Small intestine (tissue), 7 donors: ENCODE results near the gene JAKMIP1. TPM values are rescaled to one million over a fixed set of nuclear protein-coding genes. Genes with fewer than 3 reads are reported as not detected.
A peak's percentile ranks its signal among the peaks of the same experiment; 100 is the strongest.

Experiments used
- DNase-seq, 2 donors: peaks; one replicate each; pipeline versions ENCODE4 v3.0.0 to v3.0.0-alpha.2; 2013
- FAIRE-seq: peaks from 2 replicates; lab custom pipeline; 2012; peaks lifted over from hg19 to GRCh38; lab: Jason Lieb, UNC
- H3K27ac ChIP-seq, 3 donors: one replicate each; pipeline ENCODE4 v1.5.1; 2013; ENCODE audit warnings: low read length in 2 of 3, mild to moderate bottlenecking in 2 of 3, control low read depth in 1 of 3, inconsistent platforms in 1 of 3, low read depth in 1 of 3, moderate library complexity in 1 of 3
- H3K27me3 ChIP-seq, 3 donors: one replicate each; pipeline ENCODE4 v1.6.1; 2013; ENCODE audit warnings: low read length in 3 of 3, inconsistent platforms in 1 of 3; ENCODE audit not compliant: control insufficient read depth in 3 of 3, insufficient read depth in 3 of 3
- H3K36me3 ChIP-seq, 3 donors: one replicate each; pipeline ENCODE4 v1.6.1; 2013; ENCODE audit warnings: low read length in 3 of 3, inconsistent platforms in 1 of 3, low read depth in 1 of 3, mild to moderate bottlenecking in 1 of 3, moderate library complexity in 1 of 3; ENCODE audit not compliant: control insufficient read depth in 3 of 3, insufficient read depth in 2 of 3
- H3K4me1 ChIP-seq, 3 donors: one replicate each; pipeline ENCODE4 v1.6.1; 2013; ENCODE audit warnings: low read length in 2 of 3, inconsistent platforms in 1 of 3, low read depth in 1 of 3, mild to moderate bottlenecking in 1 of 3, moderate library complexity in 1 of 3; ENCODE audit not compliant: control insufficient read depth in 3 of 3, insufficient read depth in 2 of 3
- H3K4me3 ChIP-seq, 3 donors: one replicate each; pipeline ENCODE4 v1.5.1; 2013; ENCODE audit warnings: low read length in 3 of 3, control low read depth in 1 of 3, inconsistent platforms in 1 of 3, low read depth in 1 of 3, mild to moderate bottlenecking in 1 of 3, moderate library complexity in 1 of 3
- H3K9me3 ChIP-seq, 2 donors: one replicate each; pipeline ENCODE4 v1.6.1; 2013; ENCODE audit warnings: low read depth in 1 of 2, low read length in 1 of 2; ENCODE audit not compliant: control insufficient read depth in 2 of 2, insufficient read depth in 1 of 2
- WGBS, 3 donors: extraction: QIAGEN DNeasy Blood & Tissue Kit; methylation state at CpG; one replicate each; pipeline ENCODE4 v1.1.7; 2013; 5-methylcytosine and 5-hydroxymethylcytosine counted together
- polyA plus RNA-seq, 4 donors: library from polyadenylated mRNA; stranded (reverse) in 3 of 4; unstranded in 1 of 4; fragments of 200-250 nt in 3 of 4; fragments of 120-200 nt in 1 of 4; gene quantifications; one replicate each; pipeline versions ENCODE4 v1.2.1 to v1.2.3, GENCODE V29; 2013
- donor health status: healthy with polysubstance abuse.
- donor health status: control.
- donor health status: control.
- donor health status: Bipolar disorder and iron deficiency.
- donor health status: healthy.

JAKMIP1 gene
- polyA plus RNA-seq, 4 donors = 0.25 to 1.8 (median 1.0) TPM

- DNase-seq (no peak), FAIRE-seq (no peak)
- H3K4me1 ChIP-seq = no peaks in the 10 kb centered on the region
- no peaks in the 10 kb centered on the region for H3K36me3 ChIP-seq
- H3K27me3 ChIP-seq = peaks cover 0 to 2% (median 0%) of the 10 kb centered on the region in 3 donors
- no peaks in the 10 kb centered on the region for H3K9me3 ChIP-seq
- no peak overlapping the region for H3K27ac ChIP-seq
- H3K4me3 ChIP-seq = no peak overlapping the region
- WGBS, 3 donors = 82 to 89% (median 87%) methylated on average over 15 to 16 of the region's 16 CpGs
Measured at GRCh38 chr4:6085028-6085690, 115.2 kb downstream of the JAKMIP1 start.

GRCh38 chr4:6079965-6080364 lies 120.4 kb downstream of the JAKMIP1 start:
- Histone ChIP-seq H3K4me1 (no peaks in the 10 kb centered on the region), H3K4me3 (no peak overlapping the region), H3K27me3 (peaks cover 0 to 2% (median 0%) of the 10 kb centered on the region in 3 donors), H3K36me3 (no peaks in the 10 kb centered on the region), H3K27ac (no peak overlapping the region), H3K9me3 (no peaks in the 10 kb centered on the region)
- DNase-seq (no peak), FAIRE-seq (no peak)
- 76 to 82% (median 81%) methylated on average over 12 of the region's 12 CpGs for WGBS, 3 donors

- no peaks in the 10 kb centered on the region for H3K36me3 ChIP-seq
- DNase-seq = no peak
- 72 to 78% (median 76%) methylated on average over 7 of the region's 7 CpGs for WGBS, 3 donors
- H3K4me3 ChIP-seq = no peak overlapping the region
- no peaks in the 10 kb centered on the region for H3K9me3 ChIP-seq
- no peaks in the 10 kb centered on the region for H3K4me1 ChIP-seq
- no peak for FAIRE-seq
- no peak overlapping the region for H3K27ac ChIP-seq
- H3K27me3 ChIP-seq = peaks cover 0 to 2% (median 0%) of the 10 kb centered on the region in 3 donors
Measured at GRCh38 chr4:6078560-6078959, 121.8 kb downstream of the JAKMIP1 start.

- H3K36me3 ChIP-seq = no peaks in the 10 kb centered on the region
- DNase-seq (no peak), FAIRE-seq (no peak)
- no peaks in the 10 kb centered on the region for H3K9me3 ChIP-seq
- peaks cover 0 to 7% (median 0%) of the 10 kb centered on the region in 3 donors for H3K4me1 ChIP-seq
- no peak overlapping the region for H3K4me3 ChIP-seq
- H3K27me3 ChIP-seq = peaks cover 0 to 2% (median 0%) of the 10 kb centered on the region in 3 donors
- 30 to 61% (median 47%) methylated on average over 1 of the region's 1 CpG for WGBS, 3 donors
- no peak overlapping the region for H3K27ac ChIP-seq
Measured at GRCh38 chr4:6076391-6076790, 124.0 kb downstream of the JAKMIP1 start.

- no peaks in the 10 kb centered on the region for H3K36me3 ChIP-seq
- no peaks in the 10 kb centered on the region for H3K27me3 ChIP-seq
- 87 to 93% (median 91%) methylated on average over 6 of the region's 6 CpGs for WGBS, 3 donors
- H3K27ac ChIP-seq = no peak overlapping the region
- H3K9me3 ChIP-seq = no peaks in the 10 kb centered on the region
- no peak for FAIRE-seq
- H3K4me3 ChIP-seq = no peak overlapping the region
- H3K4me1 ChIP-seq = peaks cover 0 to 9% (median 0%) of the 10 kb centered on the region in 3 donors
- DNase-seq = no peak
Measured at GRCh38 chr4:6074758-6075157, 125.6 kb downstream of the JAKMIP1 start.

- FAIRE-seq = no peak
- H3K27ac ChIP-seq = peak overlapping the region in 1 of 3 donors; percentile 28
Measured at GRCh38 chr4:6071959-6072720, 128.2 kb downstream of the JAKMIP1 start.

GRCh38 chr4:6071191-6071958 lies 129.0 kb downstream of the JAKMIP1 start:
- Histone ChIP-seq H3K27ac (no peak overlapping the region), H3K27me3 (no peaks in the 10 kb centered on the region), H3K4me1 (peaks cover 0 to 9% (median 0%) of the 10 kb centered on the region in 3 donors), H3K4me3 (no peak overlapping the region), H3K36me3 (no peaks in the 10 kb centered on the region), H3K9me3 (no peaks in the 10 kb centered on the region)
- peak in 1 of 2 donors; percentile 23 for DNase-seq
- 30 to 57% (median 31%) methylated on average over 14 of the region's 14 CpGs for WGBS, 3 donors
- no peak for FAIRE-seq

More at GRCh38 chr4:6071959-6072720, 128.2 kb downstream of the JAKMIP1 start:
- Histone ChIP-seq H3K4me3 (no peak overlapping the region), H3K27me3 (no peaks in the 10 kb centered on the region), H3K4me1 (peaks cover 0 to 9% (median 0%) of the 10 kb centered on the region in 3 donors), H3K36me3 (no peaks in the 10 kb centered on the region), H3K9me3 (no peaks in the 10 kb centered on the region)
- 12 to 38% (median 26%) methylated on average over 8 of the region's 8 CpGs for WGBS, 3 donors
- DNase-seq = peak; percentile 63 to 66
